ENCODE measurements around the gene SP140L. TPM values are rescaled to one million over a fixed set of nuclear protein-coding genes. Genes with fewer than 3 reads are reported as not detected.
"Not testable (repeated sequence)": the region's sequence is repeated elsewhere in the genome, so short reads cannot be mapped to it uniquely, and the experiment has no call there.

SP140L gene
- polyA plus RNA-seq, 1 experiment, result 13.4 TPM

- DNase-seq (ENCODE audit: low read depth, low spot score), result no peak
- H3K9me3 ChIP-seq (ENCODE audit: control insufficient read depth, insufficient read depth, low read length), result no peaks in the 10 kb centered on the region; the same call in 1 of the 2 replicates
- TF ChIP-seq CTCF (IDR thresholded peaks at IDR 0.05; ENCODE audit: low read depth, low read length), result no peak
- CTCF ChIA-PET, result interaction anchor here (1.1 kb wide), 1 partner anchor 15 kb away, joined by 3 read pairs; no protein-coding TSS in a partner anchor
- H3K27ac ChIP-seq (ENCODE audit: low read depth, low read length), result no peak overlapping the region
- H3K27me3 ChIP-seq (ENCODE audit: control insufficient read depth, insufficient read depth, low read length), result no peaks in the 10 kb centered on the region
- POLR2A ChIA-PET, result no interaction called here
- no peak overlapping the region for H3K4me3 ChIP-seq (ENCODE audit: low read depth, low read length)
Observed at GRCh38 chr2:230329946-230330605, 3.1 kb downstream of the SP140L start.

GRCh38 chr2:230330725-230331124, 3.7 kb downstream of the SP140L start:
- CTCF ChIA-PET, result no interaction called here
- no peak for TF ChIP-seq CTCF (IDR thresholded peaks at IDR 0.05; ENCODE audit: low read depth, low read length)
- POLR2A ChIA-PET, result no interaction called here
- no peak for DNase-seq (ENCODE audit: low read depth, low spot score)
- Histone ChIP-seq H3K9me3 (ENCODE audit: control insufficient read depth, insufficient read depth, low read length) (no peaks in the 10 kb centered on the region; the same call in 1 of the 2 replicates), H3K27me3 (ENCODE audit: control insufficient read depth, insufficient read depth, low read length) (no peaks in the 10 kb centered on the region), H3K4me3 (ENCODE audit: low read depth, low read length) (no peak overlapping the region), H3K27ac (ENCODE audit: low read depth, low read length) (no peak overlapping the region)

DNA sequence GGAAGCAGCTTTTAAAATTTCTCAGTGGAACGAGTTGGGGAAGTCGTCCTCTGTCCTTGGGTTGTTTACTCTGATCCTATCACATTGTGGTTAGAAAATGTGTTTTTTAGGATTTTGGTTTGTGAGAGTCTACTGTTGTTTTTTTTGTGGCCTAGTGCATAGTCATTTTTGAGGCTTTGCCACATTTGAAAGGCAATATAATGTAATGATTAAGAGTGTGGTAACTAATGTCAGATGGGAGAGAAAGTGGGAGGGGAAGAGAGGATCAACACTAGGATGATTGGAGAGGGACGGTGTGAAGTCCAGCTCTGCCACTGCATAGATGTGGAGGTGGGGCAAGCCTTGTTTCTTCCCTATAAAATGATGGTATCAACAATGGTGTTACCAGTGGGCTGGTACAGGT, 8.5 kb downstream of the SP140L start:
- ChIA-PET POLR2A (no interaction called here), CTCF (no interaction called here)
- H3K27ac ChIP-seq (ENCODE audit: low read depth, low read length), result no peak overlapping the region
- no peak for DNase-seq (ENCODE audit: low read depth, low spot score)
- H3K4me3 ChIP-seq (ENCODE audit: low read depth, low read length), result no peak overlapping the region
- no peak for TF ChIP-seq CTCF (IDR thresholded peaks at IDR 0.05; ENCODE audit: low read depth, low read length)
- H3K27me3 ChIP-seq (ENCODE audit: control insufficient read depth, insufficient read depth, low read length), result no peaks in the 10 kb centered on the region
- H3K9me3 ChIP-seq (ENCODE audit: control insufficient read depth, insufficient read depth, low read length), result no peaks in the 10 kb centered on the region

DNA sequence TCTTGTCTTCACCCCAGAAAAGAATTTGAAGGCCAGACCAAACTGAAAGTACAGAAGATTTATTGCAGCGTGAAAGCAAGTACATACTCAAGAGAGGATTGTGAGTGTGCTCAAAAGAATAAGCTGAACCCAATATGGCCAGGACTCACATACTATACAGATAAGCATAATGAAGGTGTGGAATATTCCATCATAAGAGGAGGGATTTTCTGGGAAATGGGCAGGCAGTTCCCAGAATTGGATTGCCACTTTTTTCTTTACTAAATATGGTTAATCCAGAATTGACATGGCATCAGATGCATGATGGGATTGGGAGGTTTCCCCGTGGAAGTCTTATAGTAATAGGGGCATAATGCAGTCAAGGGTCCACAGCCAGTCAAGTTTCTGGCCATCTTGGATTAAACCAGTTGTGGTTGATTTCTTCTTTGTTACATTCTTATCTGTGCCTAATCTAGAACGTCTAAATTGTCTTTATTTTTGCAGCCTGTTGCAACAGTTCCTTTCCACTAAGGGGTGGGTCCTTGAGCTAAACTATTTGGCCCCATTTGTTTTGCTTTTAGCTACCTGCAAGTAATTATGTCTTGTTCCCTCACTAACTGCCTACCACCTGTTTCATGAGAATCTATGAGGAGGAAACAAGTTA, 9.0 kb downstream of the SP140L start:
- Histone ChIP-seq H3K9me3 (ENCODE audit: control insufficient read depth, insufficient read depth, low read length) (no peaks in the 10 kb centered on the region), H3K27me3 (ENCODE audit: control insufficient read depth, insufficient read depth, low read length) (no peaks in the 10 kb centered on the region), H3K27ac (ENCODE audit: low read depth, low read length) (no peak overlapping the region), H3K4me3 (ENCODE audit: low read depth, low read length) (no peak overlapping the region)
- POLR2A ChIA-PET, result no interaction called here
- CTCF ChIA-PET, result no interaction called here
- TF ChIP-seq CTCF (IDR thresholded peaks at IDR 0.05; ENCODE audit: low read depth, low read length), result no peak
- no peak for DNase-seq (ENCODE audit: low read depth, low spot score)

GRCh38 chr2:230341936-230342528, 15.0 kb downstream of the SP140L start:
- H3K9me3 ChIP-seq (ENCODE audit: control insufficient read depth, insufficient read depth, low read length); POLR2A ChIA-PET; H3K4me3 ChIP-seq (ENCODE audit: low read depth, low read length); H3K27me3 ChIP-seq (ENCODE audit: control insufficient read depth, insufficient read depth, low read length); H3K27ac ChIP-seq (ENCODE audit: low read depth, low read length); DNase-seq (ENCODE audit: low read depth, low spot score); CTCF ChIA-PET: not testable (repeated sequence)

DNA sequence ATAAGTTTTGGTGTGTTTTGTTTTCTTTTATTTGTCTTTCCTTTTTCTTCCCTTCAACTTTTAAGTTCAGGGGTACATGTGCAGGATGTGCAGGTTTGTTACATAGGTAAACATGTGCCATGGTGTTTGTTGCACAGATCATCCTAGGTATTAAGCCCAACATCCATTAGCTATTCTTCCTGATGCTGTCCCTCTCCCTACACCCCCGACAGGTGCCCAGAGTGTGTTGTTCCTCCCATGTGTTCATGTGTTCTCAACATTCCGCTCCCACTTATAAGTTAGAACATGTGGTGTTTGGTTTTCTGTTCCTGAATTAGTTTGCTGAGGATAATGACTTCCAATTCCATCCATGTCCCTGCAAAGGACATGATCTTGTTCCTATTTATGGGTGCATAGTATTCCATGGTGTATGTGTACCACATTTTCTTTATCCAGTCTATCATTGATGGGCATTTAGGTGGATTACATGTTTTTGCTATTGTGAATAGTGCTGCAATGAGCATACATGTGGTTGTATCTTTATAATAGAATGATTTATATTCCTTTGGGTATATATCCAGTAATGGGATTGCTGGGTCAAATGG, 16.1 kb downstream of the SP140L start:
- H3K4me3 ChIP-seq (ENCODE audit: low read depth, low read length); H3K9me3 ChIP-seq (ENCODE audit: control insufficient read depth, insufficient read depth, low read length); DNase-seq (ENCODE audit: low read depth, low spot score); H3K27ac ChIP-seq (ENCODE audit: low read depth, low read length); POLR2A ChIA-PET; CTCF ChIA-PET; H3K27me3 ChIP-seq (ENCODE audit: control insufficient read depth, insufficient read depth, low read length): not testable (repeated sequence)
